ENCODE measurements around the gene C15orf62.

The C15orf62 gene

DNA sequence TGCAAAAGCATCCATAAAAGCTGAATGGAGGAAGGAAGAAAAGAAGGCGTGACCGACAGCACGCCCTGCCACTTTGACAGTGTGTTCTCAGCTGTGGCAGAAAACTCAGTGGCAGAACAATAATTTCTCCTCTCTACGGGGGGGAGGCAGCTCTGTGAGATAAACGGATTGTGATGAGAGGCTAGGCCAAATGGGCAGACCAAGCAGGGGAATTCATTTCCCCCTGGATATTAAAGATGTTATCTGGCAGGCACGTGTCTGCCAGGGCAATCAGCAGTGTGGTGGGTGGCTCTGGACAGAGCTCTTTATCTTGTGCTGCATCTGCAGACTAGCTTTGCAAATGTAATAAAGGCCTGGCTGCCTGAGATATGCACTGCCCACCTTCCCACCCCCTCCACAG lies 12.8 kb upstream of the C15orf62 start:
- DNase-seq = no peak

DNA sequence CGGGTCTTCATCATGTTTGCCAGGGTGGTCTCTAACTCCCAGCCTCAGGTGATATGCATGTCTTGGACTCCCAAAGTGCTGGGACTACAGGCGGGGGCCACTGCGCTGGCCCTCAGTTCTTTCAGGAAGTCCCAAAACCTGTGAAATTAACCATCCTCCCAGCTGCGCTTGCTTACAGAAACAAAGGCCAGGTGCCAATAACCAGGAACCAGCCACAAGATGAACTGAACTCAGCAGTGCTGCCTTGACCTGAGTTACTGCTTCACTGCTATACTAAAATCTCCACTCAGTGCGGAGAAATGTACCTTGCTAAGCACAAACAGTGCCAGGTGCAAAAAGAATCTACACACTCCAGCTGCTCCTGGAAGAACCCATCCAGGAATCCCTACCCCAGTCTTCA lies 9.8 kb upstream of the C15orf62 start:
- DNase-seq = no peak

DNA sequence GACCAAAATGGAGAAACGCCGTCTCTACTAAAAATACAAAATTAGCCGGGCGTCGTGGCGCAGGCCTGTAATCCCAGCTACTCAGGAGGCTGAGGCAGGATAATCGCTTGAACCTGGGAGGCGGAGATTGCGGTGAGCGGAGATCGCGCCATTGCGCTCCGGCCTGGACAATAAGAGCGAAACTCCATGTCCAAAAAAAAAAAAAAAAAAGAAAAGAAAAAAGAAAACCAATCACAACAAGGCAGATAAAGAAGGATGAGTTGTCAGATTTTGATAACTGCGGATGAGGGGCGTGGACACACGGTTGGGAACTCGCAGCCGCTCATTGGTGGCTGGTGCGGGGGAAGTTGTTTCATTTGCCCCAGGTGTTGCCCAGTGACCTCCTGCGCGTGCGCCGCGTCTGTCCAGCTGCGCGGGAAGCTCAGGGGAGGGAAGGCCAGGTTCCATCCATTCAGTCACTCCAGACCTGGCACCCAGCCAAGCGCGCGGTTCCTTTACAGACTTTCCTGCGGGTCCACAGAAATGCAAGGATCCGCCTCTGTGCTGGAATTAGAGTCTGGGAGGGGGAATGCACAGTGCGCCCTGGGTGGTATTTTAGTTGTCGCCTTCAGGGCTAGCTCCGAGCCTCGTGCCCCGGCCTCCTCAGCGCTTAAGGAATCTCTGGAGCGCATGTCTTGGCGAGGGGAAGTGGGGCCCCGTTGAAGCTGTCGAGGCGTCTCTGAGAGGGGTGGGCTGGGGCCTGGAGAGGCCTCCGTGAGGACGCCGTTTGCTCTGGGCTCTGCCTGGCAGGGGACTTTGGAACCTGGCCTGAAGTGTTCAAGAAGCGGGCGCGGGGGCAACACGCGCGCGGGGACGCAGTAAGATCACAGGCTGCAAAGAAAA lies 6.6 kb upstream of the C15orf62 start:
- DNase-seq = no peak

DNA sequence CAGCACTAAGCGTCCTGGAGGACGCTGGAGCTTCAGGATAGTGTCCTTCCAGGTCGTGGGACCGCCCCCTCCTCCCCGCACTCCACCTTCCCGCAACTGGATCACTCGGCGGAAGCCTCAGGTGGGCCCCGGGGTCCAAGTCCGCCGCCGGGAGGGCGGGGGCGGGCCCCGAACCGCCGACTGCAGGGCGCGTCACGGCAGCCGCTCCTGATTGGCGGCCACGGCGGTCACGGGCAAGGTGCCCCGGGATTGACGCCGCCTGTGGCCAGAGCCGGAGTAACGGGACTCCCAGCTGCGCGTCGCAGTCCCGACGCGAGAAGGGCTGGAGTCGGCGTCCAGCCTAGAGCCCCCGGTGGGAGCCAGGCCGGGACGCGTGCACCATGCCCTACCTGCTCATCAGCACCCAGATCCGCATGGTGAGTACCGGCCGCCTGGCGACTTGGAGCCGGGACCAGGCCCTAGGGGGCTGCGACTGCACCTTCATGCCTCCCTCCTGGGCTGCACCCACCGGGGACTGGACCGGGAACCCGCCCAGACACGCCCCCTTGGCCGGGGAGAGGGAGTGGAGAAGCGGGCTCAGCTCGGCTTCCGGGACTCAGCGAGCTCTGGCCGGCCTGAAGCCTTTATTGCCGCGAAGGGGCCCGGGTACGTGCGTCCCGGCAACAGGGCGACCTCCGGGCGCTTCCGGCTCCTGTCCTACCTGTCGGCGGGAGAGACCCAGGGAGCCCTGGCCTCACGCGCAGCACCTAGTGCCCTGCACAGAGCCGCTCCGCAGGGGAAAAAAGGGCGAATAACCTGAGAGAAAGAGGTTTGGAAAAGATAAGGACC lies 5.8 kb upstream of the C15orf62 start, which contains the start of gene GCHFR:
Gene GCHFR (plus strand): TSS at position 268 of the 828 bp plus-strand sequence. CDS start 113 bp downstream, at position 381.
- peak; percentile 55 for DNase-seq

GRCh38 chr15:40764629-40765103 lies 5.1 kb upstream of the C15orf62 start:
- no peak for DNase-seq

- no peak for DNase-seq
Observed at GRCh38 chr15:40766194-40766815, 3.5 kb upstream of the C15orf62 start.

DNA sequence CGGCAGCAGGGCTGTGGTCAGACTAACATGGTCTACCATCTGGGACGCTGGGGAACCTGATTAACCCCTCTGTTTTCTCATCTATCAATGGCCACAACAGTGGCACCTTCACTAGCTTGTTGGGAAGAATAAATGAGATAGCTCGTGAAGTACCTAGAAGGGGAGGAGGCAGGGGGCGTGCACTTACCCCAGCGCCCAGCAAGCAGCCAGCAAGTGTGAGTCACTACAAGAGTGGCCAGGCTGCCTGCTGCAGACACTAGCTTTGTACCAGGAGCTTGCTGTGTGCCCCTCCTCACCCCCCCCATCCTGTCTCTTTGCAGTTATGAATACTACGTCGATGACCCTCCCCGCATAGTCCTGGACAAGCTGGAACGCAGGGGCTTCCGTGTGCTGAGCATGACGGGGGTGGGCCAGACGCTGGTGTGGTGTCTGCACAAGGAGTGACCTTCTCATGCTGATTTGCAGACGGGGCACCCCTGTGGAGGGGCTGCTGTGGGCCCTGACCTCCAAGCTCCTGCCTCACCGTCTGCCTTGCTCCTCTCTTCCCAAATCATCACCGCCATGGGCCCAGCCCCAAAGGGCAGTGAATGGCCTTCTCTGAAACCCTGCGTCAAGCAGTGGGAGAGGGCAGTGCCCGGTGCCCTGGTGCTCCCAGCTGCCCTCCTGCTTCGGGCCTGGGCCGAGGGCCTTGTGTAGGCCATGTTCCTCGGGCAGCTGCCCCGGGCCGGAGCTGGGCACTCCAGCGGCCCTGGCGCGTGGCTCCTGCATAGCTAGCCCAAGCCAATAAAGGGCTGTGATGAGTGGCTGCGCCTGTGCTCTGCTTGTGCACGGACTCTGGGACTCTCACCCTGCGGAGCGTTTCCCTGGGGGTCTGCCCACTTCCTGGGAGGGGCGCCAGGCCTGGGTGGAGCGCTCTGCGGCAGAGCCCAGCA lies 2.6 kb upstream of the C15orf62 start:
- no peak for DNase-seq

DNA sequence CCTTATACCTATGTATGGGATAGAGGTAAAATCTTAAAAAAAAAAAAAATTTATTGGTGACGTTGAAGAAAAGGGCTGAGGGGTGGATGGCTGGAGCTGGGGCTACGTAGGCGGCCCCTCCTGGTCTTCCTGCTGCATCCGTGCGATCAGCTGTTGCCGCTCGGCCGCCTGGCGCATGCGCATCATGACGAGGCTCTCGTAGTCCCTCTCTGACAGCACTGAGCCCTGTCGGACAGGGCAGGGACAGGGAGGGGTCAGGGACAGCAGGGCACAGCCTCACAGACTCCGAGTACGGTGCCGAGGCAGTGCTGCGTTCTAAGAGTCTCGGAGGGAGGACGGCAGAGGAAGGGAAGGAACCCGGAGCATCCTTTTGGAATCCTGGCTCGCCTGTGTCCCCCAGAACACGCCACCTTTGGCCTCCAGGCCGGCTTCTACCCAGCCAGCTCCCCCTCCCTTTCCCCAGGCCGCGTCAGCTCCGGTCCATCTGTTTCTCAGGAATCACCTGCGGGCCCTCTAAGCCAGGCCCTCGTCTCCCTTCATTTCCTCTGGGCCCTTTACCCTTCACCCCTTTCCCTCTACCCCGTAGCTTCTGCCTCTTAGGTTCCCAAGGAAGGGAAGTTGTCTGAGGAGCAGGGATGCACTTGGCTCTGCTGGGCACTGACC lies 1.8 kb upstream of the C15orf62 start:
- DNase-seq = no peak

GRCh38 chr15:40768521-40769273 lies 1.1 kb upstream of the C15orf62 start:
- no peak for DNase-seq

- DNase-seq = no peak
Observed at GRCh38 chr15:40770147-40770721, 454 bp downstream of the C15orf62 start.

GRCh38 chr15:40771242-40771641 lies 1.5 kb downstream of the C15orf62 start:
- no peak for DNase-seq

- no peak for DNase-seq
Observed at GRCh38 chr15:40772014-40772413, 2.2 kb downstream of the C15orf62 start.

GRCh38 chr15:40773496-40773895 lies 3.7 kb downstream of the C15orf62 start:
- DNase-seq = no peak

- DNase-seq = no peak
Observed at GRCh38 chr15:40773902-40774301, 4.1 kb downstream of the C15orf62 start.

- no peak for DNase-seq
Observed at GRCh38 chr15:40775007-40775406, 5.2 kb downstream of the C15orf62 start.

- DNase-seq = no peak
Observed at GRCh38 chr15:40775740-40776536, 6.2 kb downstream of the C15orf62 start.

DNA sequence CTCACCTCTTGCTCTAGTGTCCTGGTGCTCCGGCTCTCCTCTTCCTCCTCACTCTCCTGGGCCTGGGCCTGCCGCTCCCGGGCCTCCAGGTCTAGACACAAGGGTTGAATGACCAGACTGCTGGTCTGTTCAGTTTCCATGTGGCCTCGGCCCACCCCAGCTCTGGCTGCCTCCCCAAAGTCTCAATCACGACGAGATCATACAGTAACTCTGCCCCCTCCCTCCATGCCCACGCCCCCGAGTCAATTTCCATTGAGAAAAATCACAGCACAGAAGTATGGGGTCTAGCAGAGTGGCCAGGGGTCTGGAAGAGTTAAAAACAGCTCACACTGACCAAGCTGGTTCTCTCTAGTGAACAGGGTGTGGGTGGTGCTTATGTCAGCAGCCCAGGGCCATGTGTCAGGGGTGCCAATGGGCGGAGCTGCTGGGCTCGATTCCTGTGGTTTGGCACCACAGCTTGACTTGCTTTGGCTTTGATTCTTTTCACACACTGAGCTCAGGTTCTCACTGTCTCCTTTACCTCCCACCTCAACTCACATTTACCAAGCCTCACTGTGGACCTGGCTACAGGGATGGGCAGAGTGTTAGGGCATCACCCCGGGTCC lies 6.9 kb downstream of the C15orf62 start:
- peak; percentile 65 for DNase-seq

DNA sequence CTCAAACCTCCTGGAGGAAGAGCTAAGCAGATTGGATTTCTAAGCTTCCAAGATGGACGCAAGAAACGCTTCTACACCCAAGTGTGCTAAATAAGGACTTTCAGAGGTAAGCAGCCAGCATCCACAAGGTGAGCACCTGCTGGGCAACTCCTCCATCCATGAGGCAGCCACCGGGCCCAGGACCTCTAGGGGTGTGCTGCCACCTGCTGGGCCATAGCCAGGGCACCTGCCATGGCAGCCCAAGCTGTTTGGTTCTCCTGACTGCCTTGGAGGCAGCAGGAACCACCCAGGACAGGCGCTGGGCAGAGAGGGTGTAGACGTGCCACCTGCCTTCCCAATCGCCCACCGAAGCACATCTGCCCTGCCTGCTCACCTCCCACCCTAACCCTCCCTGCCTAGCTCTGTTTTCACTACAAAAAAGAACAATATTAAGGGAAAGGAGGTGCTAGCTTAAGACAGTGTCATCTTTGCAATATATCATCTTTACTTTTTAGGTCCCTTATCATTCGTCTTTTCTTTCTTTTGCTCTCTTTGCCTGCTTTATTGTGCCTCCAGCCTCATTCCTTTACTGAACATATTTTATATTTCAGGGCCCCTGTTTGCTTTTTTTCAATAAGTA lies 12.9 kb downstream of the C15orf62 start:
- peak; percentile 76 for DNase-seq

GRCh38 chr15:40785164-40785563 lies 15.4 kb downstream of the C15orf62 start:
- DNase-seq = no peak
